HG03280 (cell line): Measurements from ENCODE around the gene ESYT1.
A peak's percentile ranks its signal among the peaks of the same experiment; 100 is the strongest.

ENCODE experiments used
- ATAC-seq: cut with Tn5 transposase; IDR thresholded peaks from one replicate; pipeline ENCODE4 v1.9.1; 2021; ENCODE audit warnings: mild to moderate bottlenecking, moderate library complexity; ENCODE audit not compliant: unreplicated experiment

Gene ESYT1

GRCh38 chr12:56128670-56129205 is 671 bp downstream of the ESYT1 start:
- ATAC-seq, result no peak

- ATAC-seq, result no peak
Measured at GRCh38 chr12:56129206-56129941, 1.3 kb downstream of the ESYT1 start.

GRCh38 chr12:56129942-56130495 is 2.0 kb downstream of the ESYT1 start:
- ATAC-seq, result no peak

- no peak for ATAC-seq
Measured at GRCh38 chr12:56130876-56131275, 2.8 kb downstream of the ESYT1 start.

GRCh38 chr12:56134897-56135296 is 6.8 kb downstream of the ESYT1 start:
- ATAC-seq, result no peak

- no peak for ATAC-seq
Measured at GRCh38 chr12:56137853-56138571, 9.9 kb downstream of the ESYT1 start.

- no peak for ATAC-seq
Measured at GRCh38 chr12:56141946-56142784, 14.1 kb downstream of the ESYT1 start.

- ATAC-seq, result no peak
Measured at GRCh38 chr12:56143217-56143616, 15.2 kb downstream of the ESYT1 start.

- ATAC-seq, result no peak
Measured at GRCh38 chr12:56143870-56144269, 15.8 kb downstream of the ESYT1 start.

GRCh38 chr12:56145217-56145616 is 17.1 kb downstream of the ESYT1 start:
- ATAC-seq, result no peak

- no peak for ATAC-seq
Measured at GRCh38 chr12:56146492-56147460, 18.7 kb downstream of the ESYT1 start.

- no peak for ATAC-seq
Measured at GRCh38 chr12:56150563-56150962, 22.5 kb downstream of the ESYT1 start.

- ATAC-seq, result peak; percentile 60
Measured at GRCh38 chr12:56151672-56152131, 23.6 kb downstream of the ESYT1 start.

- ATAC-seq, result peak; percentile 91
Measured at GRCh38 chr12:56152132-56152755, 24.2 kb downstream of the ESYT1 start, which contains the start of gene MYL6B. MYL6B (plus strand) TSS chr12:56152587; CDS start chr12:56153919, 1,332 bp downstream.

GRCh38 chr12:56152756-56153677 is 24.9 kb downstream of the ESYT1 start:
- ATAC-seq, result no peak

GRCh38 chr12:56153678-56154065 is 25.6 kb downstream of the ESYT1 start:
- ATAC-seq, result no peak

GRCh38 chr12:56154246-56154771 is 26.2 kb downstream of the ESYT1 start:
- ATAC-seq, result no peak

- no peak for ATAC-seq
Measured at GRCh38 chr12:56154818-56155217, 26.8 kb downstream of the ESYT1 start.
